Neural cell (in vitro differentiated cells): ENCODE results near the gene TRIM44. TPM values are rescaled to one million over a fixed set of nuclear protein-coding genes. Genes with fewer than 3 reads are reported as not detected.

ENCODE experiments used
- H2AFZ ChIP-seq: fragments of 200-600, 300-800 bp; sonication (generic), shearing (Covaris generic); 2 replicates; pipeline ENCODE4 v1.6.0; 2014; ENCODE audit warnings: low read depth, mild to moderate bottlenecking, antibody characterized with exemption, low read length, moderate library complexity
- H3F3A ChIP-seq: fragments of 200-600 bp; shearing (Covaris generic); 2 replicates; pipeline ENCODE4 v1.6.1; 2016; ENCODE audit warnings: mild to moderate bottlenecking, moderate library complexity, mixed read lengths, antibody characterized with exemption, low read length; ENCODE audit not compliant: insufficient read depth, poor library complexity, severe bottlenecking
- H3K27ac ChIP-seq: fragments of 200-600, 300-800 bp; sonication (generic), shearing (Covaris generic); 2 replicates; pipeline ENCODE4 v1.5.1; 2014; ENCODE audit warnings: mild to moderate bottlenecking, low read length, moderate library complexity
- H3K27me3 ChIP-seq: fragments of 300-800, 200-600 bp; sonication (generic), shearing (Covaris generic); 2 replicates; pipeline ENCODE4 v1.6.0; 2014; ENCODE audit warnings: mild to moderate bottlenecking, low read depth, low read length, moderate library complexity; ENCODE audit not compliant: insufficient read depth
- H3K36me3 ChIP-seq: fragments of 300-800, 200-600 bp; sonication (generic), shearing (Covaris generic); 2 replicates; pipeline ENCODE4 v1.5.1; 2014; ENCODE audit warnings: mild to moderate bottlenecking, antibody characterized with exemption, low read length, moderate library complexity; ENCODE audit not compliant: insufficient read depth
- H3K4me2 ChIP-seq: fragments of 300-800, 200-600 bp; sonication (generic), shearing (Covaris generic); 2 replicates; pipeline ENCODE4 v1.6.0; 2014; ENCODE audit warnings: mild to moderate bottlenecking, low read length
- H3K4me3 ChIP-seq: fragments of 300-800, 200-600 bp; sonication (generic), shearing (Covaris generic); 2 replicates; pipeline ENCODE4 v1.5.1; 2014; ENCODE audit warnings: mild to moderate bottlenecking, low read length, moderate library complexity
- H3K79me2 ChIP-seq: fragments of 200-600 bp; shearing (Covaris generic); replicated peaks from 2 replicates; pipeline ENCODE4 v1.6.0; 2014; ENCODE audit warnings: mild to moderate bottlenecking, low read length, moderate library complexity; ENCODE audit not compliant: insufficient read depth
- H3K9ac ChIP-seq: fragments of 300-800, 200-600 bp; sonication (generic), shearing (Covaris generic); 2 replicates; pipeline ENCODE4 v1.6.1; 2016; ENCODE audit warnings: mild to moderate bottlenecking, low read length, mixed read lengths
- H3K9me2 ChIP-seq: fragments of 200-600 bp; shearing (Covaris generic); 2 replicates; pipeline ENCODE4 v1.6.1; 2016; ENCODE audit warnings: mild to moderate bottlenecking, low read length, mixed read lengths; ENCODE audit not compliant: insufficient read depth
- H3K9me3 ChIP-seq: fragments of 200-600, 300-800 bp; sonication (generic), shearing (Covaris generic); 2 replicates; pipeline ENCODE4 v1.6.1; 2016; ENCODE audit warnings: mild to moderate bottlenecking, mixed run types, low read length, moderate library complexity, mixed read lengths
- H4K20me1 ChIP-seq: fragments of 200-600 bp; shearing (Covaris generic); 2 replicates; pipeline ENCODE4 v1.6.1; 2016; ENCODE audit warnings: mild to moderate bottlenecking, mixed run types; ENCODE audit not compliant: insufficient read depth
- EP300 ChIP-seq: fragments of 450-650 bp; conservative IDR thresholded peaks from 2 replicates; pipeline ENCODE4 v1.6.1; 2014; ENCODE audit warnings: antibody characterized with exemption, mild to moderate bottlenecking, moderate library complexity; ENCODE audit not compliant: poor library complexity, severe bottlenecking
- EZH2 ChIP-seq: fragments of 200-600, 300-800 bp; shearing (Covaris generic), sonication (generic); IDR thresholded peaks from 2 replicates; pipeline ENCODE4 v1.6.1; 2014; ENCODE audit warnings: antibody characterized with exemption, low read length, borderline replicate concordance, mild to moderate bottlenecking; ENCODE audit not compliant: insufficient read depth, poor library complexity, severe bottlenecking
- POLR2AphosphoS5 ChIP-seq: IDR thresholded peaks from 2 replicates; pipeline ENCODE4 v1.6.1; 2012
- RAD21 ChIP-seq: fragments of 450-650 bp; conservative IDR thresholded peaks from 2 replicates; pipeline ENCODE4 v1.6.1; 2014; ENCODE audit warnings: antibody characterized with exemption, mild to moderate bottlenecking, moderate library complexity
- SMC3 ChIP-seq: fragments of 450-650 bp; conservative IDR thresholded peaks from 2 replicates; pipeline ENCODE4 v1.6.1; 2014; ENCODE audit warnings: antibody characterized with exemption, mild to moderate bottlenecking, moderate library complexity; ENCODE audit not compliant: poor library complexity
- TAF1 ChIP-seq: IDR thresholded peaks from 2 replicates; pipeline ENCODE4 v1.6.1; 2012; ENCODE audit warnings: low read depth
- polyA plus RNA-seq: library from polyadenylated mRNA; depleted of rRNA; stranded (reverse); fragments of >200 nt; gene quantifications from 2 replicates; pipeline ENCODE4 v1.2.3, GENCODE V29; 2014
- TF ChIP-seq, protein P1 (sequence below): fragments of 450-650 bp; IDR thresholded peaks from 2 replicates; pipeline ENCODE4 v1.5.1; 2014; ENCODE audit warnings: antibody characterized with exemption, mild to moderate bottlenecking, moderate library complexity; ENCODE audit not compliant: poor library complexity, severe bottlenecking

Gene TRIM44
- polyA plus RNA-seq, 1 donor from 2014 or later, result 14.9 TPM

DNA sequence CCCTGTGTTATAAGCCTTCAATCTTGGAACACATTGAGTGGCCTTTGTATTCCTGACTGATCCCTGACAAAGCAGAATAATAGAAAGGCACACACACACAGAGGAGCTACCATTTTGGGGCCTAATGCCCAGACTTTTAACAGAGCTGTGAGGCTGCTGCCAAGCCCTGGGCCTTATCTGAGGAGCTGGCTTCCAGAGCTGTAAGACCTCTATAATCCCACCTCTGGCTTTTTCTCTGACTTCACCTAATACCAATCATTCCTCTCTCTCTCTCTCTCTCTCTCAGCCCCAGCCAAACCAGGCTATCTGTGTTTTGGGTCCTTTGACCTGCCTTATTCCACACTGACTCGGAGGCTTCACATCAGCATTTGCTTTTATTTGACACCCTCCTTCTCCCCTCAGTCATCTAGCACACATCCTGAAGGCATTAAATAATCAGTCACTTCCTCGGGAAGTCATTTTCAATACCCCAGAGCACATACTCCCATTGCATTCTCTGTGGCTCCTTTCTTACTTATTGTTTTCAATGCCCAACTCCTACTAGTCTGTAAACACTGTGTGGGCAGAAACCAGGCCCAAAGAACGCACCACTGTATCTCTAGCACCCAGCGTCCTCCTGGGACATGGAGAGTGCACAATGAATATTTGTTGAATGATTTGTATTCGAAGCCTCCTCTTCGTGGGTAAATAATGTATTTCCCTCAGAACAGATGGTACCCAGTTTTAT, 21.2 kb upstream of the TRIM44 start:
- H3K4me2 ChIP-seq, result no peak overlapping the region
- TF ChIP-seq EP300 (no peak), RAD21 (no peak)
- H3K36me3 ChIP-seq, result no peaks in the 10 kb centered on the region
- no peaks in the 10 kb centered on the region for H3F3A ChIP-seq
- H3K4me3 ChIP-seq, result no peak overlapping the region
- H3K9me3 ChIP-seq, result no peaks in the 10 kb centered on the region
- H2AFZ ChIP-seq, result no peak overlapping the region
- H3K9ac ChIP-seq, result no peak overlapping the region
- H3K27ac ChIP-seq, result no peak overlapping the region
- no peaks in the 10 kb centered on the region for H3K27me3 ChIP-seq
- no peaks in the 10 kb centered on the region for H4K20me1 ChIP-seq
- H3K79me2 ChIP-seq, result no peaks in the 10 kb centered on the region
- H3K9me2 ChIP-seq, result no peaks in the 10 kb centered on the region

DNA sequence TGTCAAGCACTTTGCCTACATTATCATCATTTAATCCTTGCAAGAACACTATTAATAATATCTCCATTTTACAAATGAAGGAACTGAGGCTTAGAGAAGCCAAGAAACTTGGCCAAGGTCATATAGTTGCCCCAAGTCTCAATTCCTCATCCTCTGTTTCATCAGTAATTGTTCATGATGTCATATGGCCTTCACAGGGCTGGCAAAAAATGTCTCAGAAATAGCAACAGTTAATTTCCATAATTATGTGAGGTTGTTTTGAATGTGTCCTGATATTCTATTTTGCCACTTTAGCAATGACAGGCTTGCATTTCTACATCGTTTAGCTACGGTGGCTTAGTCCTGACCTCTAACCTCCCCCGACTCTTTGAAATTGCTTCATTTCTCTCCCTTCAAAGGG, 20.6 kb upstream of the TRIM44 start:
- H3K4me2 ChIP-seq, result no peak overlapping the region

DNA sequence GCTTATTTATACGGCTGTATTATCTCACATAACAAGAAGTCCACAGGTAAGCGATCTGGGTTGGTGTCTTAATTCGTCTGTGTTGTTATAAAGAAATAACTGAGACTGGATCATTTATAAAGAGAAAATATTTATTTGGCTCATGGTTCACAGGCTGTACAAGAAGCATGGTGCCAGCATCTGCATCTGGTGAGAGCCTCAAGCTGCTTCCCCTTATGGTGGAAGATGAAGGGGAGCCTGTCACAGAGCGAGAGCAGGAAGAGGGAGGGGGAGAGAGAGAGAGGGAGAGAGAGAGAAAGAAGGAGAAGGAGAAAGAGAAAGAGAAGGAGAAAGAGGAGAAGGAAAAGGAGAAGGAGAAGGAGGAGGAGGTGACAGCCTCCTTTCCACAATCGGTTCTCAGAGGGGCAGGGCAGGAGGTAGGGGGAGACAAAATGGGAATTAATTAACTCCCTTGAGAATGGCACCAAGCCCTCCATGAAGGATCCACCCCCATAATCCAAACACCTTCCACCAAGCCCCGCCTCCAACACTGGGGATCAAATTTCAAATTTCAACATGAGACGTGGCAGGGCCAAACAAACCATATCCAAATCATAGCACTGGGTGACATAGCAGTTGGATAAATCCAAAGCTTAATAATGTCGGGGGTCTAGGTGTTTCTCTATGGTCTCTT, 15.0 kb upstream of the TRIM44 start:
- Histone ChIP-seq H2AFZ (no peak overlapping the region), H3K27ac (no peak overlapping the region), H3F3A (no peaks in the 10 kb centered on the region), H3K27me3 (no peaks in the 10 kb centered on the region), H4K20me1 (no peaks in the 10 kb centered on the region), H3K36me3 (no peaks in the 10 kb centered on the region), H3K9me2 (no peaks in the 10 kb centered on the region), H3K4me2 (no peak overlapping the region), H3K9me3 (no peaks in the 10 kb centered on the region), H3K9ac (no peak overlapping the region), H3K4me3 (no peak overlapping the region), H3K79me2 (no peaks in the 10 kb centered on the region)
- no peak for TF ChIP-seq TAF1
- TF ChIP-seq SMC3, result no peak
- TF ChIP-seq EP300, result no peak
- TF ChIP-seq EZH2, result no peak
- TF ChIP-seq POLR2AphosphoS5, result no peak
- TF ChIP-seq RAD21, result no peak
- TF ChIP-seq, protein P1, sequence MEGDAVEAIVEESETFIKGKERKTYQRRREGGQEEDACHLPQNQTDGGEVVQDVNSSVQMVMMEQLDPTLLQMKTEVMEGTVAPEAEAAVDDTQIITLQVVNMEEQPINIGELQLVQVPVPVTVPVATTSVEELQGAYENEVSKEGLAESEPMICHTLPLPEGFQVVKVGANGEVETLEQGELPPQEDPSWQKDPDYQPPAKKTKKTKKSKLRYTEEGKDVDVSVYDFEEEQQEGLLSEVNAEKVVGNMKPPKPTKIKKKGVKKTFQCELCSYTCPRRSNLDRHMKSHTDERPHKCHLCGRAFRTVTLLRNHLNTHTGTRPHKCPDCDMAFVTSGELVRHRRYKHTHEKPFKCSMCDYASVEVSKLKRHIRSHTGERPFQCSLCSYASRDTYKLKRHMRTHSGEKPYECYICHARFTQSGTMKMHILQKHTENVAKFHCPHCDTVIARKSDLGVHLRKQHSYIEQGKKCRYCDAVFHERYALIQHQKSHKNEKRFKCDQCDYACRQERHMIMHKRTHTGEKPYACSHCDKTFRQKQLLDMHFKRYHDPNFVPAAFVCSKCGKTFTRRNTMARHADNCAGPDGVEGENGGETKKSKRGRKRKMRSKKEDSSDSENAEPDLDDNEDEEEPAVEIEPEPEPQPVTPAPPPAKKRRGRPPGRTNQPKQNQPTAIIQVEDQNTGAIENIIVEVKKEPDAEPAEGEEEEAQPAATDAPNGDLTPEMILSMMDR, result no peak

More for the DNA sequence above, 20.6 kb upstream of the TRIM44 start:
- no peaks in the 10 kb centered on the region for H3F3A ChIP-seq
- H3K4me3 ChIP-seq, result no peak overlapping the region
- no peaks in the 10 kb centered on the region for H4K20me1 ChIP-seq
- H3K36me3 ChIP-seq, result no peaks in the 10 kb centered on the region
- H3K79me2 ChIP-seq, result no peaks in the 10 kb centered on the region
- no peaks in the 10 kb centered on the region for H3K9me3 ChIP-seq
- no peak overlapping the region for H2AFZ ChIP-seq
- no peaks in the 10 kb centered on the region for H3K27me3 ChIP-seq
- H3K9me2 ChIP-seq, result no peaks in the 10 kb centered on the region
- H3K9ac ChIP-seq, result no peak overlapping the region
- H3K27ac ChIP-seq, result no peak overlapping the region
- TF ChIP-seq RAD21 (no peak), EZH2 (no peak)
